ENCODE measurements around the gene RGS9BP.
"Not testable (repeated sequence)": the region's sequence is repeated elsewhere in the genome, so short reads cannot be mapped to it uniquely, and the experiment has no call there.

The RGS9BP gene

GRCh38 chr19:32653599-32653915 lies 22.1 kb upstream of the RGS9BP start:
- Mint-ChIP-seq H3K27me3 (no peaks in the 10 kb centered on the region), H3K9me3 (no peaks in the 10 kb centered on the region), H3K4me1 (ENCODE audit: low read depth) (no peaks in the 10 kb centered on the region), H3K4me3 (no peak overlapping the region), H3K27ac (no peak overlapping the region), H3K36me3 (ENCODE audit: low read depth) (peaks cover 21% of the 10 kb centered on the region)

GRCh38 chr19:32656379-32656778 lies 19.3 kb upstream of the RGS9BP start:
- H3K4me1 Mint-ChIP-seq (ENCODE audit: low read depth); H3K27me3 Mint-ChIP-seq; H3K4me3 Mint-ChIP-seq; H3K9me3 Mint-ChIP-seq; H3K27ac Mint-ChIP-seq: not testable (repeated sequence)
- peaks cover 11% of the 10 kb centered on the region for H3K36me3 Mint-ChIP-seq (ENCODE audit: low read depth)

- H3K27me3 Mint-ChIP-seq: no peaks in the 10 kb centered on the region
- H3K9me3 Mint-ChIP-seq: no peaks in the 10 kb centered on the region
- peaks cover 8% of the 10 kb centered on the region for H3K4me1 Mint-ChIP-seq (ENCODE audit: low read depth)
- peaks cover 11% of the 10 kb centered on the region for H3K36me3 Mint-ChIP-seq (ENCODE audit: low read depth)
- H3K27ac Mint-ChIP-seq: no peak overlapping the region
- H3K4me3 Mint-ChIP-seq: no peak overlapping the region
Measured at GRCh38 chr19:32658075-32658474, 17.6 kb upstream of the RGS9BP start.

- no peaks in the 10 kb centered on the region for H3K9me3 Mint-ChIP-seq
Measured at GRCh38 chr19:32658527-32658926, 17.1 kb upstream of the RGS9BP start.

GRCh38 chr19:32661318-32661717 lies 14.3 kb upstream of the RGS9BP start:
- Mint-ChIP-seq H3K36me3 (ENCODE audit: low read depth) (peaks cover 8% of the 10 kb centered on the region), H3K4me1 (ENCODE audit: low read depth) (peaks cover 8% of the 10 kb centered on the region), H3K27me3 (no peaks in the 10 kb centered on the region), H3K27ac (no peak overlapping the region), H3K9me3 (no peaks in the 10 kb centered on the region), H3K4me3 (no peak overlapping the region)

More at GRCh38 chr19:32658527-32658926, 17.1 kb upstream of the RGS9BP start:
- Mint-ChIP-seq H3K36me3 (ENCODE audit: low read depth) (peaks cover 11% of the 10 kb centered on the region), H3K27me3 (no peaks in the 10 kb centered on the region), H3K4me1 (ENCODE audit: low read depth) (peaks cover 8% of the 10 kb centered on the region), H3K27ac (no peak overlapping the region), H3K4me3 (no peak overlapping the region)

- Mint-ChIP-seq H3K4me3 (no peak overlapping the region), H3K36me3 (ENCODE audit: low read depth) (peaks cover 7% of the 10 kb centered on the region), H3K9me3 (no peaks in the 10 kb centered on the region), H3K27me3 (no peaks in the 10 kb centered on the region), H3K4me1 (ENCODE audit: low read depth) (peaks cover 8% of the 10 kb centered on the region), H3K27ac (no peak overlapping the region)
Measured at GRCh38 chr19:32662186-32662585, 13.5 kb upstream of the RGS9BP start.

GRCh38 chr19:32666084-32666483 lies 9.6 kb upstream of the RGS9BP start:
- Mint-ChIP-seq H3K9me3 (no peaks in the 10 kb centered on the region), H3K36me3 (ENCODE audit: low read depth) (peaks cover 12% of the 10 kb centered on the region), H3K27ac (no peak overlapping the region), H3K27me3 (no peaks in the 10 kb centered on the region), H3K4me3 (no peak overlapping the region), H3K4me1 (ENCODE audit: low read depth) (peaks cover 18% of the 10 kb centered on the region)

GRCh38 chr19:32669310-32669709 lies 6.3 kb upstream of the RGS9BP start:
- Mint-ChIP-seq H3K27ac (no peak overlapping the region), H3K4me3 (no peak overlapping the region), H3K36me3 (ENCODE audit: low read depth) (peaks cover 12% of the 10 kb centered on the region), H3K9me3 (no peaks in the 10 kb centered on the region), H3K27me3 (no peaks in the 10 kb centered on the region), H3K4me1 (ENCODE audit: low read depth) (peaks cover 38% of the 10 kb centered on the region)

GRCh38 chr19:32671883-32672593 lies 3.6 kb upstream of the RGS9BP start:
- Mint-ChIP-seq H3K27me3 (peaks cover 2% of the 10 kb centered on the region), H3K36me3 (ENCODE audit: low read depth) (peaks cover 5% of the 10 kb centered on the region), H3K4me3 (no peak overlapping the region), H3K9me3 (no peaks in the 10 kb centered on the region), H3K27ac (no peak overlapping the region), H3K4me1 (ENCODE audit: low read depth) (peaks cover 39% of the 10 kb centered on the region)

- Mint-ChIP-seq H3K4me3 (peak overlapping the region; percentile 41), H3K27me3 (peaks cover 10% of the 10 kb centered on the region), H3K36me3 (ENCODE audit: low read depth) (peaks cover 5% of the 10 kb centered on the region), H3K27ac (no peak overlapping the region), H3K9me3 (no peaks in the 10 kb centered on the region), H3K4me1 (ENCODE audit: low read depth) (peaks cover 43% of the 10 kb centered on the region)
Measured at GRCh38 chr19:32672841-32673240, 2.8 kb upstream of the RGS9BP start.

- no peak overlapping the region for H3K4me3 Mint-ChIP-seq
- peaks cover 12% of the 10 kb centered on the region for H3K27me3 Mint-ChIP-seq
- H3K4me1 Mint-ChIP-seq (ENCODE audit: low read depth): peaks cover 43% of the 10 kb centered on the region
- H3K27ac Mint-ChIP-seq: no peak overlapping the region
- no peaks in the 10 kb centered on the region for H3K9me3 Mint-ChIP-seq
- peaks cover 5% of the 10 kb centered on the region for H3K36me3 Mint-ChIP-seq (ENCODE audit: low read depth)
Measured at GRCh38 chr19:32673573-32673972, 2.1 kb upstream of the RGS9BP start.

GRCh38 chr19:32674153-32674930 lies 1.3 kb upstream of the RGS9BP start:
- Mint-ChIP-seq H3K9me3 (no peaks in the 10 kb centered on the region), H3K27ac (peak overlapping the region; percentile 91), H3K36me3 (ENCODE audit: low read depth) (peaks cover 5% of the 10 kb centered on the region), H3K4me1 (ENCODE audit: low read depth) (peaks cover 42% of the 10 kb centered on the region), H3K27me3 (peaks cover 12% of the 10 kb centered on the region), H3K4me3 (peak overlapping the region; percentile 91)

- H3K4me3 Mint-ChIP-seq: peak within 1 kb of the TSS; percentile 91
- H3K36me3 Mint-ChIP-seq (ENCODE audit: low read depth): peaks cover 2% of the 10 kb centered on the region
- peak within 1 kb of the TSS; percentile 91 for H3K27ac Mint-ChIP-seq
- H3K27me3 Mint-ChIP-seq: peaks cover 12% of the 10 kb centered on the region
- H3K4me1 Mint-ChIP-seq (ENCODE audit: low read depth): peaks cover 35% of the 10 kb centered on the region
- H3K9me3 Mint-ChIP-seq: no peaks in the 10 kb centered on the region
Measured at GRCh38 chr19:32674931-32675719, 523 bp upstream of the RGS9BP start, which contains the start of gene ANKRD27. Gene ANKRD27, minus strand, starts transcription at chr19:32675180. Its CDS starts 16,165 bp downstream, at chr19:32659015.

GRCh38 chr19:32676186-32676894 lies 692 bp downstream of the RGS9BP start:
- Mint-ChIP-seq H3K36me3 (ENCODE audit: low read depth) (no peaks in the 10 kb centered on the region), H3K4me3 (peak overlapping the region; percentile 78), H3K27ac (no peak overlapping the region), H3K9me3 (no peaks in the 10 kb centered on the region), H3K27me3 (peaks cover 18% of the 10 kb centered on the region), H3K4me1 (ENCODE audit: low read depth) (peaks cover 33% of the 10 kb centered on the region)

All from stimulated activated naive CD8-positive, alpha-beta T cell treated with anti-CD3 and anti-CD28 coated beads, Interleukin-15, Interleukin-2, amounts not matched to agents 100 ng/mL and 50 ng/mL, for 24 hours (primary cell).